MG63 (cell line): ENCODE results near the gene CYB561A3. TPM values are rescaled to one million over a fixed set of nuclear protein-coding genes. Genes with fewer than 3 reads are reported as not detected.

Experiments
- DNase-seq: peaks from one replicate; pipeline ENCODE4 v3.0.0-alpha.2; 2020
- H3K27me3 ChIP-seq: fragments of 250-450 bp; sonication (Bioruptor Pico); 2 replicates; pipeline ENCODE4 v1.5.1; 2020; ENCODE audit warnings: mild to moderate bottlenecking, moderate library complexity
- H3K36me3 ChIP-seq: fragments of 250-450 bp; sonication (Bioruptor Pico); 2 replicates; pipeline ENCODE4 v1.5.1; 2020; ENCODE audit warnings: mild to moderate bottlenecking, moderate library complexity
- H3K4me3 ChIP-seq: fragments of 250-450 bp; sonication (Bioruptor Pico); 2 replicates; pipeline ENCODE4 v1.5.1; 2020; ENCODE audit warnings: mild to moderate bottlenecking, moderate library complexity
- H3K9me3 ChIP-seq: fragments of 250-450 bp; sonication (Bioruptor Pico); 2 replicates; pipeline ENCODE4 v1.5.1; 2020; ENCODE audit warnings: mild to moderate bottlenecking, moderate library complexity
- total RNA-seq: library from RNA; depleted of rRNA; stranded (reverse); fragments of >200 nt; shearing (Covaris generic); gene quantifications from 2 replicates; pipeline ENCODE4 v1.2.3, GENCODE V29; 2014; ENCODE audit warnings: low replicate concordance

The CYB561A3 gene
- total RNA-seq, 1 experiment from 2014 or later: 60.2 TPM

DNA sequence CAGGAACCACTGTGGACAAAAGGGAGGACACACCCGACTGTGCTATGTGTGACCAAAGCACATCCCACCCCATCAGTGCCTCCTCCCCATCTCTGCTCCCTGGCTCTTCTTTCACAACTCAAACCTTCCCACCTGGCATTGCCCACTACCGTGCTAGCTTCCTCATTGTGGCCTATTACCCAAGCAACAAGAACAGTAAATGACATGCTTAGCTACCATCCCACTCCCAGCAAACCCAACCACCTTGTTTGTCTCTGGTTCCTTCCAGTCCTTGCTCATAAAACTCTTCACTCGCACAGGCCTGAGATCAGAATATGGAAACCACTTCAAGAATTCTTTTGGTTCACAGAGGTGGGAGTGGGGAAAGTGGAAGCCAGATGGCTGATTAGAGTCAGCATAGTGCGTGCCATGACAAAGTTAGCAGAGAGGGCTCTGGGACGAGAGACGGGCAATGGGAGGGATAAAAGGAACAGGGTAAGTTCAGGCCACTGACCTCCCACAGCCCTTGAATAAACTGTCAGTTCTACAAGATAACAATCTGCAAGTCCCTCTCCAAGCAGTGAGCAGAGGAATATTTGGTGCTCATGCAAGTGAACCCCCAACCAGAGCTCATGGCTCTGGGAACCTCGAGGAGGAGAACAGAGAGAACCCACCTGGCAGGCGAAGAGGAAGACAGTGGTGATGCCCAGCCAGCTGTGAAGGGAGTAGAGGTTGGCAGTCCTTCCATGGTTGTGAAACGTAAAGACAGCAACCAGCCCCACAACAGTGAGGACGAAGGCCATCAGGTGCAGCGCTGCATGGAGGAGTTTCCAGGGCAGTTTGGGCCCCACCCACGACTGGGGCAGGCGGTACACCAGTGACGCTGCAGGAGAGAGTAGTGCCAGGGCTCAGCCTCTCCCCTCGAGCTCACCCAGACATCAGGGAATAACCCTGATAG, 8.3 kb downstream of the CYB561A3 start:
- H3K9me3 ChIP-seq: no peaks in the 10 kb centered on the region
- no peak overlapping the region for H3K4me3 ChIP-seq
- DNase-seq: no peak
- no peaks in the 10 kb centered on the region for H3K27me3 ChIP-seq
- H3K36me3 ChIP-seq: peaks cover 19% of the 10 kb centered on the region

DNA sequence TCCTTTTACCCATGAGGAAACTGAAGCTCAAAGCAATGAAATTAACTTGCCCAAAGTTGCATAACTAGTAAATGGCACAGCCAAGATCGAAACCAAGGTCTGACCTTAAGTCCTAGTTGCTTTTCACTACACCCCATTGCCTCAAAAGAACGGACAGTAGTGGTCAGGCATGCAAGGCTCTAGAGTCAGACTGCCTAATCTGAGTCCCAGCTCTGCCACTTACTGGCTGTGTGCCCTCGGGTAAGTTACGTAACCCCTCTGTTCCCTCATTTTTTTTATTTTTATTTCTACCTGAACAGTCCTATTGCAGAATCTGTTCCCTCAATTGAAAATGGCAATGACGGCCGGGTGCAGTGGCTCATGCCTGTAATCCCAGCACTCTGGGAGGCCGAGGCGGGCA, 9.6 kb downstream of the CYB561A3 start:
- no peaks in the 10 kb centered on the region for H3K27me3 ChIP-seq
- H3K36me3 ChIP-seq: peaks cover 20% of the 10 kb centered on the region
- no peaks in the 10 kb centered on the region for H3K9me3 ChIP-seq
- no peak overlapping the region for H3K4me3 ChIP-seq
- no peak for DNase-seq

DNA sequence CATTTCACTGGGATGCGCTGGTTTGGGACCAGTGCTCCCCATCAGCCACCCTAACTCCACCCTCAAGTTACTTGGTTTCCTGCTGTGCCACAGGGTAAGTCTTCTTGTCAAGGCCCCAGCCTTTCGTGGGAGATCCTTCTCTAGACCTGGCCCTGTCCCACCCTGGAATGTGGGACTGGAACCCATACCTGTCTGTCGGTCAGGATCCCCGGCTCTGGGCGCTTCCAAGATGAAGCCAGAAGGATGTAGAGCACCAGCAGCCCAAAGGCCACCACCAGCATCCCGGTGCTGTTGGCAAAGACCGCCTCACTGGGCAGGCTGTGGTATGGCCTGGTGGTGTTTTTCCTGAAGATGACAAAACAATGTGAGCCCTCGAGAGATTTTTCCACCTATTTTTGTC, 10.9 kb downstream of the CYB561A3 start:
- H3K27me3 ChIP-seq: no peaks in the 10 kb centered on the region
- H3K4me3 ChIP-seq: no peak overlapping the region
- no peak for DNase-seq
- H3K36me3 ChIP-seq: peaks cover 20% of the 10 kb centered on the region
- H3K9me3 ChIP-seq: no peaks in the 10 kb centered on the region

DNA sequence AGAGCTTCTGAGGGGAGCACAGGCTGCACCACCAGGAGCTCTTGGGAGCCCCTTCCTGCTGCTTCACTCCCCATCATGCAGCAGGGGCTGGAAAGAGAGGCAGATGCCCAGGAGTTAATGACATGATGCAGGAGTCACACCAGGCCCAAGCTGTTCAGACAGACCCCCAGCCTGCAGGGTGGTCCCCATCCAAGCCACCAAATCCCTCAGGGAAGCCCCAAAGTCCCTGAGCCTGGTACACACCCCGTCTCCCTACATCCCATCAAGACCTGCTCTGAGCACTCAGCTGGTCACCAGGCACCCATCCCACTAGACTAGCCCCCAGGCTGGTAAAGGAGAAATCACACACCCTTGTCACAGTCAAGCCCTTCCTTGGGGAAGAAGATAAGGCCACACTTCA, 11.3 kb downstream of the CYB561A3 start:
- no peak overlapping the region for H3K4me3 ChIP-seq
- no peaks in the 10 kb centered on the region for H3K9me3 ChIP-seq
- DNase-seq: no peak
- H3K36me3 ChIP-seq: peaks cover 20% of the 10 kb centered on the region
- no peaks in the 10 kb centered on the region for H3K27me3 ChIP-seq

DNA sequence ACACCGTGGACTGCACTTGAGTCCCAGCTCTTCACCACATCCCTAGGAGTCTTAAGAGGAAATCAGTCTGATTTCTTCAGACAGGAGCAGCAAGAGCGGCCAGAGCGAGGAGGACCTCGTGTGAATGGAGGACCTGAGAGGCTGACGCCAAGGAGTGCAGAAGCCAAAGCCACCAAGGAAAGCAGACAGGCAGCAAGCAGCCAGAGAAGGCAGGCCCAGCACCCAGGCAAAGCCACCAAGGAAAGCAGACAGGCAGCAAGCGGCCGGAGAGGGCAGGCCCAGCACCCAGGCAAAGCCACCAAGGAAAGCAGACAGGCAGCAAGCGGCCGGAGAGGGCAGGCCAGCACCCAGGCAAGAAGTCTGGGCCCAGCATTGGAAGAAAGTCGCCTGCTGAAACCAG, 11.8 kb downstream of the CYB561A3 start:
- no peaks in the 10 kb centered on the region for H3K27me3 ChIP-seq
- H3K4me3 ChIP-seq: no peak overlapping the region
- H3K9me3 ChIP-seq: no peaks in the 10 kb centered on the region
- DNase-seq: no peak
- peaks cover 20% of the 10 kb centered on the region for H3K36me3 ChIP-seq

DNA sequence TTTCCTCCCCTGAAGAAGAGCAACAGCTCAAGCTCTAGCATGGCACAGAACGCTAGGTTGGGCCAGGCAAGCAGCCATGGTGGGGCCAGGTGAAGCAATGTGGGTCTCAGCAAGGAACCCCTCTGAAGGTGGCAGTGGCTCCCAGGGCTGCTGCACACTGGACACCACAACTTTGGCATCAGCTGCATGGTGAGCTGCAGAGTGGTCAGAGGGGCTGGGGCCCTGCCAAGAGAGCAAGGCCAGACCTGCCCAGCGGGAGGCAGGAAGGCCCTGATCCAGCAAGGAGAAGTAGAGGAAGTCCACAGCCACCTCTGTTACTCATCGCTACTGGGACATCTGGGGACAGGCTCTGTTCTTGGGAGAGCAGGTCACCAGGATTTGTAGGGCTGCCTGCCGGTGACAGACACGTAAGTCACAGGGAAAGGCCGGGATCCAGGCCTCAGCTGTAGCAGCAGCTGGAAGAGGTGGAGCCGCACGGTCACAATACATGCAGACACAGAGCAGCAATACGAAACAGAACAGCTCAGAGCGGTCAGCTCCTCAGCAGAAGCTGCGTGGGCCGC, 12.4 kb downstream of the CYB561A3 start:
- H3K9me3 ChIP-seq: no peaks in the 10 kb centered on the region
- no peak overlapping the region for H3K4me3 ChIP-seq
- no peaks in the 10 kb centered on the region for H3K27me3 ChIP-seq
- peaks cover 20% of the 10 kb centered on the region for H3K36me3 ChIP-seq
- DNase-seq: peak; percentile 54

DNA sequence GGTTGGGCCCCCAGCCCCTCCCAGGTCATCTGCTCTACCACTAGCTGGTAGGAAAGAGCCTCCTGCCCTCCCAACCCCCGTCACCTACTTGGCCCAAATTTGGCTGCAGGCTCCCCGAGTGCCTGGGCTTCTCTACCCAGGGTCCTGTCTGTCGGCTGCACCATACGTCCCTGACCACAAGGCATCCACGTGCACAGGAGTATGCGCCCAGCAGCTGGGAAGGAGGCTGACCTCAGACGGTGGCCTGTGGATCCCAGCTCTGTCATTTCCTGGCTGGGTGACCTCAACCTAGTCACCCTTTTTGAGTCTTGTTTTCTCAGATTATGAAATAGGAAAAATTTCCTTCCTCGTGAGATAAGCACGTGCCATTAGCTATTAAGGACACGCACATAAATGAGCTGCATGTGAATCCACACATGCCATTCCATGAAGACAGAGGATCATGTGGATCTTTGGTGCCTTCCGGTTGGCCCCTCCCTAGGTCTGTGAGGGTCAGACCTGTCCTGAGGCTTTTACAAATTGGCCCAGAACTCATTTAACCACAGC, 13.7 kb downstream of the CYB561A3 start:
- no peaks in the 10 kb centered on the region for H3K9me3 ChIP-seq
- H3K4me3 ChIP-seq: no peak overlapping the region
- DNase-seq: no peak
- no peaks in the 10 kb centered on the region for H3K27me3 ChIP-seq
- peaks cover 20% of the 10 kb centered on the region for H3K36me3 ChIP-seq

DNA sequence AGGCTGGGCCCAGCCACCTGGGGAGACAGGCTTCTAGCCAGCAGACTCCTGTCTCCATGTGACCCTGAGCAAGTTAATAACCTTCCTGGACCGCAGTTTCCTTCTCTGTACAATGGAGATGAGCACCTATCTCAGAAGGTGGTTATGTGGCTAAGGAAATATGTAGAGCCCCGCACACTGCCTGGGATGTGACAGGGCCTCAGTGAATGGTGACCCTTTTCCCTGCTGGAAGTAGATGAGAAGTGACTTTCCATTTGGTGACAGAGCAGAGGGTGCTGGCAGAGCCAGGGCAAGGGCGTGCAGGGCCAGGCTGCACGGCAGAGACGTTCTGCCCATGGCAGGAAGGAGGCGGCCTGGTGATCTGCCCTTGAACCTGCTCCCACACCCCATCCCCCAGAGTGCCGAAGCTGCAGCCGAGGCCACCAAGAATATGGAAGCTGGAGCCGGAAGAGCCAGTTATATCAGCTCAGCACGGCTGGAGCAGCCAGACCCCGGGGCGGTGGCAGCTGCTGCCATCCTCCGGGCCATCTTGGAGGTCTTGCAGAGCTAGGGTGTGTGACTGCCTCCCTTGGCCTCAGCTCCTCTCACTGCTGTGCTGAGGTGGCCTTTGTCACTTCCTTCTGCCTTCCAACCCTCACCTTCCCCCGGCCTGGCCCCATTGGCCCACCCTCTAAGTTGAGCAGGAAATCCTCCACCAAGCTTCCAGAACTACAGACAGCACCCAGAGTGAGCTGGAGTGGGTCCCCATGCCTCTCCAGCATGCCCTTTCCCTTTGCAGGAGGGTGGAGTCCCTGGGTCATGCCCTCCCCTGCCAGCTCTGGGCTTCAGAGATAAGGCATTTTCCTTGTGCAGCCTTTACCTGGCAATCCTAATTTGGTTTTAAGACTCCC, 15.5 kb downstream of the CYB561A3 start:
- H3K27me3 ChIP-seq: no peaks in the 10 kb centered on the region
- H3K36me3 ChIP-seq: peaks cover 11% of the 10 kb centered on the region
- H3K4me3 ChIP-seq: no peak overlapping the region
- DNase-seq: no peak
- H3K9me3 ChIP-seq: no peaks in the 10 kb centered on the region

DNA sequence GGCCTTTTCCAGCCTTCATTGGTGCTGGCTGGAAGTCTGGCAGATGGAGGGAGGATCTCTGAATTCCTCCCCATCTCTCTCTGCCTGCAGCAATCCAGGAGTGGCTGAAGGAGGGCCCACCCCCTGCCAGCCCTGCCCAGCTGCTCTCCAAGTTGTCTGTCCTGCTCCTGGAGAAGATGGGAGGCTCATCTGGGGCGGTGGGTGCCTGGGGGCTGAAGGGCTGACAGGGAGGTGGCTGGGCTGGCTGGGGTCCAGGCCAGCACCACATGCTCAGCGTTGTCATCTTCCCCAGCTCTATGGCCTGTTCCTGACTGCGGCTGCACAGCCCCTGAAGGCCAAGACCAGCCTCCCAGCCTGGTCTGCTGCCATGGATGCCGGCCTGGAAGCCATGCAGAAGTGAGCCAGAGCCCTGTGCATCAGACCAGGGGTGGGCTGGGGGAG, 16.5 kb downstream of the CYB561A3 start:
- DNase-seq: no peak
- Histone ChIP-seq H3K9me3 (no peaks in the 10 kb centered on the region), H3K4me3 (no peak overlapping the region)

DNA sequence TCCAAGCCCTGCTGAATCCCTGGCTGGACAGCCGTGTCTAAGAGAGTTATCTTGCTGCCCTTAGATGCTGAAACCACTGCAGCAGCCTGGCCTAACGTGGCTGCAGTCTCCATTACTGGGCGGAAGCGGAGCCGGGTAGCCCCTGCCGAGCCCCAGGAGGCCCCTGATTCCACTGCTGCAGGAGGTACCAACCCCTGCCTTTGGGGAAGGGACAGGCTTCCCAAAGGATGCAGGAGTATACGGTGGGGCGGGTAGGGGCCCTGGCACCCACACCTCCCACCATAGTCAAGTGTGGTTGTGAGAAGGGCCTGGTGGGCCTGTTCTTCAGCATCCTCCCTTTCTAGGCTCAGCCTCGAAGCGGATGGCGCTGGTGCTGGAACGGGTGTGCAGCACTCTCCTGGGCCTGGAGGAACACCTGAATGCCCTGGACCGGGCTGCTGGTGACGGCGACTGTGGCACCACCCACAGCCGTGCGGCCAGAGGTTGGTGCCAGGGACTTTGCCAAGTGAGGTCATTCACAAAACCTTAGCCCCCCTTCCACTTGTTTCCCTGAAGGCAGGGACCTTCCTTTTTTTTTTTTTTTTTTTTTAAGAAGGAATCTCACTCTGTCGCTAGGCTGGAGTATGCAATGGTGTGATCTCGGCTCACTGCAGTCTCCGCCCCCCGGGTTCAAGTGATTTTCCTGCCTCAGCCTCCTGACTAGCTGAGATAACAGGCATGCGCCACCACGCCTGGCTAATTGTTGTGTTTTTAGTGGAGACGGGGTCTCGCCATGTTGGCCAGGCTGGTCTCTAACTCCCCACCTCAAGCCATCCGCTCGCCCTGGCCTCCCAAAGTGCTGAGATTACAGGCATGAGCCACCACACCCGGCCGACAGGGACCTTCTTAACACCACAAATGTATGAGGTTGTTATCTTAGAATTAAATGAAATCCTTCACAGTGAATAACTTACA, 17.6 kb downstream of the CYB561A3 start:
- Histone ChIP-seq H3K27me3 (no peaks in the 10 kb centered on the region), H3K36me3 (peaks cover 5% of the 10 kb centered on the region), H3K9me3 (no peaks in the 10 kb centered on the region), H3K4me3 (no peak overlapping the region)
- DNase-seq: no peak

More for the DNA sequence above, 16.5 kb downstream of the CYB561A3 start:
- Histone ChIP-seq H3K36me3 (peaks cover 5% of the 10 kb centered on the region), H3K27me3 (no peaks in the 10 kb centered on the region)

DNA sequence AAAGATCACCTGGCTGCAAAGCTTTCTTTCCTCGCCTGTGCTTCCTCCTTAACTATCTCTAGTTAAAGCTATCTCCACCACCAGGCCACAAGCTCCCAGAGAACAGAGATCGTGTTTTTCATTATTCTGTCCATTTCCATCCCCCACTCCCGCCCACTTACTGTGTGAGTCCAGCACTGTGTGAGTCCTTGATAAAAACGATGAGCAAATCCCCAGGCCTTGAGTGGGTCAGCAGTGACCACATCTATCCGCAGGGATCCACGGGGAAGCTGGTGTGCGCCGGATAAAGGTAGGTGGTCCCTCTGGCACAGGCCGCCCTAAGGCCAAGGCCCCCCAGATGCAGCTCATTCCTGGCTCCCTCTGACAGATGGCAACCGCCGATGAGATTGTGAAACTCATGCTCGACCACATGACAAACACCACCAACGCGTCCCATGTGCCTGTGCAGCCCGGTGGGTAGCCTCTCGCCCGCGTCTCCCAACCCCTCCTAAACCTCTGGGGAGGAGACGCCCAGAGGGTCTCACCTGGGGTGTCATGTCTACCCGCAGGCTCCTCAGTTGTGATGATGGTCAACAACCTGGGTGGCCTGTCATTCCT, 19.4 kb downstream of the CYB561A3 start:
- Histone ChIP-seq H3K9me3 (no peaks in the 10 kb centered on the region), H3K4me3 (no peak overlapping the region), H3K36me3 (no peaks in the 10 kb centered on the region; the same call in 1 of the 2 replicates), H3K27me3 (no peaks in the 10 kb centered on the region)
- DNase-seq: no peak

DNA sequence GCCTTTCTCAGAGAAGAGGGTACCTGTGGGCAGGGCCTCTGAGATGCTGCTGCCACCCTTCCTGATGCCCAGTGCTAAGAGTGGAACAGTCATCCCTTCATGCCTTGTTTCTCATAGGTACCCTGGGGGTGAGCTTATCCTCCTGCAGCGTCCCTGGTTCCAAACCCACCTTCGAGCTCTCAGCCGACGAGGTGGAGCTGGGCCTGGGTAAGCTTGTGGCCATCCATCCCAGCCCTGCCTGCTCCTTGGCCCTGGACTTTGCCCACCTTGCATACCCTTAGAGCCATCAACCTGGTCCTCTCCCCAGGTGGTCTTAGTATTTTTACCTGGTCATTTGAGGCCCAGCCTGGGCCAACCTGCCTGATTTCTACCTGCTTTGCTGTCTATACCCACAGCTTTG, 20.0 kb downstream of the CYB561A3 start:
- no peak for DNase-seq
- no peaks in the 10 kb centered on the region for H3K9me3 ChIP-seq
- H3K27me3 ChIP-seq: no peaks in the 10 kb centered on the region
- no peaks in the 10 kb centered on the region; the same call in 1 of the 2 replicates for H3K36me3 ChIP-seq
- no peak overlapping the region for H3K4me3 ChIP-seq

DNA sequence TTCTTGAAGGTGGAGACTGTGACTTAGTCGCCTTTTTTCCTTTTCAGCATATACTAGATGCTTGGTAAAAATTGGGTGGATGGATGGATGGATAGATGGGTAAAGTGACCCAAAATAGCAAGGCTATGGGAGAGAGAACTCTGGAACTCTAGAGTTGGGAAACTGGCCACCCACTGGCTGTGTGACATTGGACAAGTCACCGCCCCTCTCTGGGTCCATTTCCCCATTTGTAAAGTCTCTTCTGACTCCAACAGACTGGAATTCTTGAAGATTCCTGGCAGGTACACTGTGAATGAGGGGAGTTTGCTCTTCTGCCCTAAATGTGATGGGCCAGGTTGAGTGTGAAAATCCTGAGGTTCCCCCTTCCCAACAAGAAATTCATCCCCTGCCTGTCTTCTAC, 20.7 kb downstream of the CYB561A3 start:
- no peak overlapping the region for H3K4me3 ChIP-seq
- no peaks in the 10 kb centered on the region for H3K27me3 ChIP-seq
- H3K36me3 ChIP-seq: no peaks in the 10 kb centered on the region; the same call in 1 of the 2 replicates
- DNase-seq: no peak
- no peaks in the 10 kb centered on the region for H3K9me3 ChIP-seq

DNA sequence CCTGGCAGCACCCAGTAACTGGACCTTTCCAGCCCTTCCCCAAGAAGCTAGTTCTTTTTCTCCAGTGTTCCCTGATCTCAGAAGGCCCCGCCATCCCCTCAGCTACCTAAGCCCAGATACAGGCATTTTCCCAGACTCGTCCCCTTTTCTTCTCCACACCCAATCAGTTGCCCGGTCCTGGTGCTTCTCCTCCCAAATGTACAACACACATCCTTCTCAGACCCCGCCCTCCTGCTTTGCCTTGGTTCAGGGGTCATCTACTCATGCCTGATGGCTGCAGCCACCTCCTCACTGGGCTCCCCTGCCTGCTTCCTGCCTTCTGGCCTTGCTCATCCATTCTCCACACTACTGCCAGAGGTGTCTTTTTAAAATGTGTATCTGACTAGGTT, 22.2 kb downstream of the CYB561A3 start:
- no peaks in the 10 kb centered on the region for H3K27me3 ChIP-seq
- no peak overlapping the region for H3K4me3 ChIP-seq
- H3K36me3 ChIP-seq: no peaks in the 10 kb centered on the region; the same call in 1 of the 2 replicates
- DNase-seq: no peak
- H3K9me3 ChIP-seq: no peaks in the 10 kb centered on the region

DNA sequence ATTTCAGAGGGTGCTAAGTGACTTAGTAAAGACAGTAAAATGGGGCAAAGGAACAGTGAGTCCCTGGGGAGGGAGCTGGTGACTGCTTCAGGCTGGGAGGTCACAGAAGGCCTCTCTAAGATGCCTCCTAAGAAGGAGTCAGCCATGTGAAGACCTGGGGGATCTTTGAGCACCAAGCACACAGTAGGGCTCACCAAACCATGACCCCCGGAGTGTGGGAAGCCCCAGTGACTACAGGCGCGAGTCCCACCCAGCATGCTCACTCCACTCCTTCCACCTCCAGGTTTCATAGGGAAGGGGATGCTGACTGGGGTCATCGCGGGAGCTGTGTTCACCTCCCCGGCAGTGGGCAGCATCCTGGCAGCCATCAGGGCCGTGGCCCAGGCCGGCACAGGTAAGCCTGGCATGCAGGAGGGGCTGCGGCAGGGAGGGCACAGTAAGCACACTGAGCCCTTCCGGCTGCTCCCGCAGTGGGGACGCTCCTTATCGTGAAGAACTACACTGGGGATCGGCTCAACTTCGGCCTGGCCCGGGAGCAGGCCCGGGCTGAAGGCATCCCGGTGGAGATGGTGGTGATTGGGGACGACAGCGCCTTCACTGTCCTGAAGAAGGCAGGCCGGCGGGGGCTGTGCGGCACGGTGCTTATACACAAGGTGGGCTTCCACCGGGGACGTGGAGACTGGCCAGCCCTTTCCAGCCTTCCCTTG, 22.7 kb downstream of the CYB561A3 start:
- H3K27me3 ChIP-seq: no peaks in the 10 kb centered on the region
- no peaks in the 10 kb centered on the region; the same call in 1 of the 2 replicates for H3K36me3 ChIP-seq
- no peak overlapping the region for H3K4me3 ChIP-seq
- no peak for DNase-seq
- no peaks in the 10 kb centered on the region for H3K9me3 ChIP-seq
